ENCODE data around the gene SRGAP3. TPM values are rescaled to one million over a fixed set of nuclear protein-coding genes. Genes with fewer than 3 reads are reported as not detected.

SRGAP3 gene
- total RNA-seq, 1 donor from 2014 or later = 0.99 TPM

GRCh38 chr3:8985876-8986275, 263.6 kb downstream of the SRGAP3 start:
- no peaks in the 10 kb centered on the region for H3K9me3 Mint-ChIP-seq (ENCODE audit: low read depth)
- no peak overlapping the region for H3K4me3 Mint-ChIP-seq (ENCODE audit: unreplicated experiment)
- peaks cover 17% of the 10 kb centered on the region for H3K4me1 Mint-ChIP-seq (ENCODE audit: low read depth)
- H3K36me3 Mint-ChIP-seq (ENCODE audit: low read depth) = no peaks in the 10 kb centered on the region
- H3K27ac Mint-ChIP-seq (ENCODE audit: unreplicated experiment) = no peak overlapping the region
- no peak for TF ChIP-seq CTCF (IDR thresholded peaks at IDR 0.05)
- DNase-seq (ENCODE audit: low spot score) = no peak
- peaks cover 3% of the 10 kb centered on the region for H3K27me3 Mint-ChIP-seq (ENCODE audit: low read depth)

GRCh38 chr3:8985411-8985831, 264.0 kb downstream of the SRGAP3 start:
- peaks cover 17% of the 10 kb centered on the region for H3K4me1 Mint-ChIP-seq (ENCODE audit: low read depth)
- H3K36me3 Mint-ChIP-seq (ENCODE audit: low read depth) = no peaks in the 10 kb centered on the region
- no peak for DNase-seq (ENCODE audit: low spot score)
- peaks cover 5% of the 10 kb centered on the region for H3K27me3 Mint-ChIP-seq (ENCODE audit: low read depth)
- no peak for TF ChIP-seq CTCF (IDR thresholded peaks at IDR 0.05)
- no peak overlapping the region for H3K27ac Mint-ChIP-seq (ENCODE audit: unreplicated experiment)
- H3K9me3 Mint-ChIP-seq (ENCODE audit: low read depth) = no peaks in the 10 kb centered on the region
- no peak overlapping the region for H3K4me3 Mint-ChIP-seq (ENCODE audit: unreplicated experiment)

GRCh38 chr3:8984526-8984925, 264.9 kb downstream of the SRGAP3 start:
- no peak for TF ChIP-seq CTCF (IDR thresholded peaks at IDR 0.05)
- Mint-ChIP-seq H3K36me3 (ENCODE audit: low read depth) (peaks cover 2% of the 10 kb centered on the region), H3K27ac (ENCODE audit: unreplicated experiment) (no peak overlapping the region), H3K4me3 (ENCODE audit: unreplicated experiment) (no peak overlapping the region), H3K27me3 (ENCODE audit: low read depth) (peaks cover 10% of the 10 kb centered on the region), H3K9me3 (ENCODE audit: low read depth) (no peaks in the 10 kb centered on the region), H3K4me1 (ENCODE audit: low read depth) (peaks cover 17% of the 10 kb centered on the region)
- no peak for DNase-seq (ENCODE audit: low spot score)

- Mint-ChIP-seq H3K27me3 (ENCODE audit: low read depth) (peaks cover 10% of the 10 kb centered on the region), H3K9me3 (ENCODE audit: low read depth) (peaks cover 3% of the 10 kb centered on the region), H3K27ac (ENCODE audit: unreplicated experiment) (no peak overlapping the region), H3K4me1 (ENCODE audit: low read depth) (peaks cover 13% of the 10 kb centered on the region), H3K36me3 (ENCODE audit: low read depth) (peaks cover 5% of the 10 kb centered on the region), H3K4me3 (ENCODE audit: unreplicated experiment) (no peak overlapping the region)
- DNase-seq (ENCODE audit: low spot score) = no peak
- no peak for TF ChIP-seq CTCF (IDR thresholded peaks at IDR 0.05)
Observed at GRCh38 chr3:8984081-8984480, 265.4 kb downstream of the SRGAP3 start.

- TF ChIP-seq CTCF (IDR thresholded peaks at IDR 0.05) = no peak
- Mint-ChIP-seq H3K9me3 (ENCODE audit: low read depth) (peaks cover 3% of the 10 kb centered on the region), H3K27ac (ENCODE audit: unreplicated experiment) (no peak overlapping the region), H3K27me3 (ENCODE audit: low read depth) (peaks cover 10% of the 10 kb centered on the region), H3K36me3 (ENCODE audit: low read depth) (peaks cover 5% of the 10 kb centered on the region), H3K4me3 (ENCODE audit: unreplicated experiment) (no peak overlapping the region), H3K4me1 (ENCODE audit: low read depth) (peaks cover 9% of the 10 kb centered on the region)
- DNase-seq (ENCODE audit: low spot score) = no peak
Observed at GRCh38 chr3:8983591-8983990, 265.9 kb downstream of the SRGAP3 start.
